ENCODE measurements around the gene SLC39A12. TPM values are rescaled to one million over a fixed set of nuclear protein-coding genes. Genes with fewer than 3 reads are reported as not detected.

Gene SLC39A12
- polyA plus RNA-seq, 1 donor (not counting 4 experiments of a cell fraction or from before 2014, with no cell fraction given), result 0.07 TPM

DNA sequence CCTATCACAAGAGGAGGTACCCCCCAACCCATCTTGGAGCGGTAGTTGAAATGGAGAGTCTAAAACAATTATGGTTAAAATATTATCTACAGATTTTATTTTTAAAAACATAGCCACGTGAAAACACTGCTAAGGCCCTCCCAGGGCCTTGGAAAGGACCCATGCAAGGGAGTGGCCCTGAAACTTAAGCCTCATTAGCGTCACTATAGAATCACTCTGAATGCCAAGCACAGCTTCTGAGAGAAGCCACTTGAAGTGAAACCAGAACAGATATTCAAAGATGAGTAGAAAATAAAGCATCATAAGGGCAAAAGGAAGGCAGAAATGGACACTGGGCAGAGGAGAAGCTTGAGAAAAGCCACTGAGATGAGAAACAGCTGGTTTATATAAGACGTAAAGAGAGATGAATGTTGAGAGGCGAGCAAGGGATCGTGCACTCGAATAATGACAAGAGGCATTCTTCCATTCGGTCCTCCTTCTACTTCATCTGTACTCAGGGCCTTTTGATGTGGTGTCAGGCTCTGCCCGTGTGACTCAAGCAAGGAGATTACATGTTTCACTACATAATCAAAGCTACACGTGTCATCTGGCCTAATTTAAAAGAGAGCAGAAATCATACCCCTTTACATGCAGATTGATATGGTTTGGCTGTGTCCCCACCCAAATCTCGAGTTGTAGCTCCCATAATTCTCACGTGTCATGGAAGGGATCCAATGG is 33.4 kb upstream of the SLC39A12 start:
- Histone ChIP-seq H3K4me3 (ENCODE audit: control insufficient read depth in 2 of 3, extremely low read depth in 1 of 3, insufficient read depth in 2 of 3, low read depth in 1 of 3, low read length in 3 of 3) (no peak overlapping the region), H2AFZ (ENCODE audit: control insufficient read depth, low read length) (no peak overlapping the region), H3K36me3 (ENCODE audit: control insufficient read depth in 2 of 2, extremely low read depth in 1 of 2, insufficient read depth in 2 of 2, low read length in 2 of 2) (no peaks in the 10 kb centered on the region), H3K4me2 (ENCODE audit: control insufficient read depth, extremely low read depth, insufficient read depth, low read depth, low read length) (no peak overlapping the region), H3K9me1 (ENCODE audit: control insufficient read depth, extremely low read depth, insufficient read depth, low read length) (no peaks in the 10 kb centered on the region), H4K20me1 (ENCODE audit: control insufficient read depth, extremely low read depth, insufficient read depth, low read length) (no peaks in the 10 kb centered on the region), H3K79me2 (ENCODE audit: control insufficient read depth, insufficient read depth, low read length) (no peaks in the 10 kb centered on the region), H3K9me3 (ENCODE audit: control insufficient read depth, low read depth, low read length) (no peaks in the 10 kb centered on the region), H3K27me3 (ENCODE audit: control insufficient read depth, extremely low read depth, insufficient read depth, low read length) (no peaks in the 10 kb centered on the region), H3K27ac (ENCODE audit: control insufficient read depth, insufficient read depth, low read length) (no peak overlapping the region), H3K4me1 (ENCODE audit: control insufficient read depth, extremely low read depth, insufficient read depth, low read length) (peaks cover 4% of the 10 kb centered on the region), H3K9ac (ENCODE audit: control insufficient read depth, extremely low read depth, insufficient read depth, low read length) (no peak overlapping the region)
- dilution Hi-C loops (cut with MboI; ENCODE audit: extremely low pct_ligation_motif_present, low sequenced_read_pairs), result no loop called here
- DNase-seq (ENCODE audit: low read depth, low spot score), result no peak
- FAIRE-seq, result no peak
- TF ChIP-seq, protein P1, sequence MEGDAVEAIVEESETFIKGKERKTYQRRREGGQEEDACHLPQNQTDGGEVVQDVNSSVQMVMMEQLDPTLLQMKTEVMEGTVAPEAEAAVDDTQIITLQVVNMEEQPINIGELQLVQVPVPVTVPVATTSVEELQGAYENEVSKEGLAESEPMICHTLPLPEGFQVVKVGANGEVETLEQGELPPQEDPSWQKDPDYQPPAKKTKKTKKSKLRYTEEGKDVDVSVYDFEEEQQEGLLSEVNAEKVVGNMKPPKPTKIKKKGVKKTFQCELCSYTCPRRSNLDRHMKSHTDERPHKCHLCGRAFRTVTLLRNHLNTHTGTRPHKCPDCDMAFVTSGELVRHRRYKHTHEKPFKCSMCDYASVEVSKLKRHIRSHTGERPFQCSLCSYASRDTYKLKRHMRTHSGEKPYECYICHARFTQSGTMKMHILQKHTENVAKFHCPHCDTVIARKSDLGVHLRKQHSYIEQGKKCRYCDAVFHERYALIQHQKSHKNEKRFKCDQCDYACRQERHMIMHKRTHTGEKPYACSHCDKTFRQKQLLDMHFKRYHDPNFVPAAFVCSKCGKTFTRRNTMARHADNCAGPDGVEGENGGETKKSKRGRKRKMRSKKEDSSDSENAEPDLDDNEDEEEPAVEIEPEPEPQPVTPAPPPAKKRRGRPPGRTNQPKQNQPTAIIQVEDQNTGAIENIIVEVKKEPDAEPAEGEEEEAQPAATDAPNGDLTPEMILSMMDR (optimal IDR thresholded peaks at IDR 0.05 in 1 of 3, IDR thresholded peaks at IDR 0.05 in 1 of 3, conservative IDR thresholded peaks at IDR 0.05 in 1 of 3; ENCODE audit: extremely low read depth in 1 of 3, insufficient read depth in 2 of 3, low read length in 3 of 3), result no peak
- TF ChIP-seq EZH2 (IDR thresholded peaks at IDR 0.05; ENCODE audit: low read length), result no peak

DNA sequence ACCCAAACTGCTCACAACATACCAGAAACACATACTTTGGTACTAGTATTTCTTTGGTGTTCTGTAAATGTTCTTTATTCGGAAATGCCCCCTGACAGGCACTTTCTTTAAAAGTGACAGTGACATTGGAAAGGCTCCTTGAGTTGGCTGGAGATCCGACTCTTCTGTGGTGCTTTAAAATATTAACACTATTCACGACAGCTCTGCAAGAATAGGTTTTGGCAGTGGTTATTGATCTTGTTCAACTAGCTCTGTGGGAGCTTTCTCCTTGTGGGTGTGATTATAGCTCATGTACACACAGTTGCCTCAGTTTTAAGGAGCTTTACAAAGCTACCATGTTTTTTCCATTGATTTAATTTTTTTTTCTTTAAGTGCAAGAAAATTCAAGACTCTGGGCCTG is 30.3 kb upstream of the SLC39A12 start:
- Histone ChIP-seq H3K36me3 (ENCODE audit: control insufficient read depth in 2 of 2, extremely low read depth in 1 of 2, insufficient read depth in 2 of 2, low read length in 2 of 2) (no peaks in the 10 kb centered on the region), H3K27me3 (ENCODE audit: control insufficient read depth, extremely low read depth, insufficient read depth, low read length) (no peaks in the 10 kb centered on the region), H3K4me1 (ENCODE audit: control insufficient read depth, extremely low read depth, insufficient read depth, low read length) (peaks cover 18% of the 10 kb centered on the region), H2AFZ (ENCODE audit: control insufficient read depth, low read length) (no peak overlapping the region), H3K4me2 (ENCODE audit: control insufficient read depth, extremely low read depth, insufficient read depth, low read depth, low read length) (no peak overlapping the region), H3K27ac (ENCODE audit: control insufficient read depth, insufficient read depth, low read length) (no peak overlapping the region), H3K79me2 (ENCODE audit: control insufficient read depth, insufficient read depth, low read length) (no peaks in the 10 kb centered on the region), H3K9ac (ENCODE audit: control insufficient read depth, extremely low read depth, insufficient read depth, low read length) (no peak overlapping the region), H3K9me3 (ENCODE audit: control insufficient read depth, low read depth, low read length) (no peaks in the 10 kb centered on the region), H3K9me1 (ENCODE audit: control insufficient read depth, extremely low read depth, insufficient read depth, low read length) (no peaks in the 10 kb centered on the region), H4K20me1 (ENCODE audit: control insufficient read depth, extremely low read depth, insufficient read depth, low read length) (no peaks in the 10 kb centered on the region), H3K4me3 (ENCODE audit: control insufficient read depth in 2 of 3, extremely low read depth in 1 of 3, insufficient read depth in 2 of 3, low read depth in 1 of 3, low read length in 3 of 3) (no peak overlapping the region)
- TF ChIP-seq EZH2 (IDR thresholded peaks at IDR 0.05; ENCODE audit: low read length), result no peak
- TF ChIP-seq, protein P1 (optimal IDR thresholded peaks at IDR 0.05 in 1 of 3, IDR thresholded peaks at IDR 0.05 in 1 of 3, conservative IDR thresholded peaks at IDR 0.05 in 1 of 3; ENCODE audit: extremely low read depth in 1 of 3, insufficient read depth in 2 of 3, low read length in 3 of 3), result no peak
- DNase-seq (ENCODE audit: low read depth, low spot score), result no peak
- dilution Hi-C loops (cut with MboI; ENCODE audit: extremely low pct_ligation_motif_present, low sequenced_read_pairs), result no loop called here
- no peak for FAIRE-seq

Data from keratinocyte (primary cell).